ENCODE measurements around the gene UGT1A8.
"Not testable (repeated sequence)": the region's sequence is repeated elsewhere in the genome, so short reads cannot be mapped to it uniquely, and the experiment has no call there.

The UGT1A8 gene

DNA sequence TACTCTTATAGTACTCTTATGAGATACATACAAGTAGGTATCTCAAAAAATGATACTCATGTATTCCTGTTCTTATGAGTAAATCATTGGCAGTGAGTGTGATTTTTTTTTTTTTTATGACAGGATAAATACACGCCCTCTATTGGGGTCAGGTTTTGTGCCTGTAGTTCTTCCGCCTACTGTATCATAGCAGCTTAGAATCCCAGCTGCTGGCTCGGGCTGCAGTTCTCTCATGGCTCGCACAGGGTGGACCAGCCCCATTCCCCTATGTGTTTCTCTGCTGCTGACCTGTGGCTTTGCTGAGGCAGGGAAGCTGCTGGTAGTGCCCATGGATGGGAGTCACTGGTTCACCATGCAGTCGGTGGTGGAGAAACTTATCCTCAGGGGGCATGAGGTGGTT lies at the start of gene UGT1A8:
Gene UGT1A8 (plus strand): TSS at position 158 of the 400 bp plus-strand sequence. CDS start 75 bp downstream, at position 233.
- in situ Hi-C loops (cut with HindIII; ENCODE audit: low pct_unique_long_range_greater_than_20kb, low sequenced_read_pairs); DNase-seq (ENCODE audit: low read depth in 1 of 2, low spot score in 1 of 2): not testable (repeated sequence)

DNA sequence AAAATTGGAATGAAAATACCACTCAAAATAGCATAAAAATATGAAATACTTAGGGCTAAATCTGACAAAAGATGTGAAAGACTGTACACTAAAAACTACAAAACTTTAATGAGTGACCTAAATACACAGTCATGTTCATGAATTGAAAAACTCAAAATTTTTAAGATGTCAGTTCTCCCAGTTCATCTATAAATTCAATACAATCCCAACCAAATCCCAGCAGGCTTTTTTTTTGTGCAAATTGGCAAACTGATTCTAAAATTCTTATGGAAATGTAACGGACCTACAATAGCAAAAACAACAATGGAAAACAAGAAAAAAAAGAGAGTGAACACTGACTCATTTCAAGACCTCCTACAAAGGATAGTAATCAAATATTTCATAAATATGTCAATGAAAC lies 46.4 kb upstream of the UGT1A8 start:
- no peak for TF ChIP-seq JUND (IDR thresholded peaks at IDR 0.05; ENCODE audit: low read depth)
- DNase-seq (ENCODE audit: low read depth in 1 of 2, low spot score in 1 of 2): no peak
- in situ Hi-C loops (cut with HindIII; ENCODE audit: low pct_unique_long_range_greater_than_20kb, low sequenced_read_pairs): no loop called here

DNA sequence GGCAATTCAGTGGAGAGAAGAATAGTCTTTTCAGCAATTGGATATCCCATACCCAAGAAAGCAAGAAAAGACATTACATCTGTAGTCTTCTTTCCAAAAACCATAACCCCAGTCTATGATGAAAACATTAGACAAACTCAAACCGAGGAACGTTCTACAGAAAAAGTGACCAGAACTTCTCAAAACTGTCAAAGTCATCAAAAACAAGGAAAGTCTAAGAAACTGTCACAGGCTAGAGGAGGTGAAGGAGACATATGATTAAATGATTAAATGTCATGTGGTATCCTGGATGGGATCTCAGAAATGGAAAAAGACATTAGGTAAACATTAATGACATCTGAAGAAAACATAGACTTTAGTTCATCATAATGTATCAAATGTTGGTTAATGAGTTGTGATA lies 46.0 kb upstream of the UGT1A8 start:
- no peak for DNase-seq (ENCODE audit: low read depth in 1 of 2, low spot score in 1 of 2)
- TF ChIP-seq JUND (IDR thresholded peaks at IDR 0.05; ENCODE audit: low read depth): no peak
- in situ Hi-C loops (cut with HindIII; ENCODE audit: low pct_unique_long_range_greater_than_20kb, low sequenced_read_pairs): no loop called here

DNA sequence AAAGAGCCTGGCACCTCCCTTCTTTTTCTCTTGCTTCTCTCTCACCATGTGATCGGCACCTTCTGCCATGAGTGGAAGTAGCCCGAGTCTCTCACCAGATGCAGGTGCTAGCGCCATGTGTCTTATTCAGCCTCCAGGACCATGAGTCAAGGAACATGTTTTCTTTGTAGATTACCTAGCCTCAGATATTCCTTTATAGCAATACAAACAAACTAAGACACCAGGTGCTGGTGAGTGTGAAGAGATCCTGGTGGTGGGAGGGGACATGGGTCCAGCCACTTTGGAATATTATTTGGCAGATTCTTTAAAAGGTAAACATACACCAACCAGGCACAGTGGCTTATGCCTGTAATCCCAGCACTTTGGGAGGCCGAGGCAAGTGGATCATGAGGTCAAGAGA lies 45.0 kb upstream of the UGT1A8 start:
- in situ Hi-C loops (cut with HindIII; ENCODE audit: low pct_unique_long_range_greater_than_20kb, low sequenced_read_pairs): no loop called here

DNA sequence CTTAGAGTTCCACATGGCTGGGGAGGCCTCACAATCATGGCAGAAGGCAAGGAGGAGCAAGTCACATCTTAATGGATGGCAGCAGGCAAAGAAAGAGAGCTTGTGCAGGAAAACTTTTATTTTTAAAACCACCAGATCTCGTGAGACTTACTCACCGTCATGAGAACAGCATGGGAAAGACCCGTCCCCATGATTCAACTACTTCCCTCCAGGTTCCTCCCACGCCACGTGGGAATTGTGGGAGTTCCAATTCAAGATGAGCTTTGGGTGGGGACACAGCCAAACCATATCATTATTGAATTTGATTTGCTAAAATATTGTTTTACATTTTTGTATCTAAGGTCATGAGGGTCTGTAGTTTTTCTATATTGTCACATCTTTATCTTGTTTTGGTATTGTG lies 40.1 kb upstream of the UGT1A8 start:
- in situ Hi-C loops (cut with HindIII; ENCODE audit: low pct_unique_long_range_greater_than_20kb, low sequenced_read_pairs); DNase-seq (ENCODE audit: low read depth in 1 of 2, low spot score in 1 of 2): not testable (repeated sequence)

More for the DNA sequence above, 45.0 kb upstream of the UGT1A8 start:
- DNase-seq (ENCODE audit: low read depth in 1 of 2, low spot score in 1 of 2): no peak
- no peak for TF ChIP-seq JUND (IDR thresholded peaks at IDR 0.05; ENCODE audit: low read depth)

DNA sequence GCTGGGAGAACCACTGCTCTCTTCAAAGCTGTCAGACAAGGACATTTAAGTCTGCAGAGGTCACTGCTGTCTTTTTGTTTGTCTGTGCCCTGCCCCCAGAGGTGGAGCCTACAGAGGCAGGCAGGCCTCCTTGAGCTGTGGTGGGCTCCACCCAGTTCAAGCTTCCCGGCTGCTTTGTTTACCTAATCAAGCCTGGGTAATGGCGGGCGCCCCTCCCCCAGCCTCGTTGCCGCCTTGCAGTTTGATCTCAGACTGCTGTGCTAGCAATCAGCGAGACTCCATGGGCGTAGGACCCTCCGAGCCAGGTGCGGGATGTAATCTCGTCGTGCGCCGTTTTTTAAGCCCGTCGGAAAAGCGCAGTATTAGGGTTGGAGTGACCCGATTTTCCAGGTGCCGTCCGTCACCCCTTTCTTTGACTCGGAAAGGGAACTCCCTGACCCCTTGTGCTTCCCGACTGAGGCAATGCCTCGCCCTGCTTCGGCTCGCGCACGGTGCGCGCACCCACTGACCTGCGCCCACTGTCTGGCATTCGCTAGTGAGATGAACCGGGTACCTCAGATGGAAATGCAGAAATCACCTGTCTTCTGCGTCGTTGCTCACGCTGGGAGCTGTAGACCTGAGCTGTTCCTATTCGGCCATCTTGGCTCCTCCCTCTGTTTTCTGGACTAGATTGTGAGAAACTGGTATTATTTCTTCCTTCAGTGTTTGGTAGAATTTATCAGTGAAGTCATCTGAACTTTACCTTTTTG lies 34.0 kb upstream of the UGT1A8 start:
- in situ Hi-C loops (cut with HindIII; ENCODE audit: low pct_unique_long_range_greater_than_20kb, low sequenced_read_pairs); DNase-seq (ENCODE audit: low read depth in 1 of 2, low spot score in 1 of 2): not testable (repeated sequence)

DNA sequence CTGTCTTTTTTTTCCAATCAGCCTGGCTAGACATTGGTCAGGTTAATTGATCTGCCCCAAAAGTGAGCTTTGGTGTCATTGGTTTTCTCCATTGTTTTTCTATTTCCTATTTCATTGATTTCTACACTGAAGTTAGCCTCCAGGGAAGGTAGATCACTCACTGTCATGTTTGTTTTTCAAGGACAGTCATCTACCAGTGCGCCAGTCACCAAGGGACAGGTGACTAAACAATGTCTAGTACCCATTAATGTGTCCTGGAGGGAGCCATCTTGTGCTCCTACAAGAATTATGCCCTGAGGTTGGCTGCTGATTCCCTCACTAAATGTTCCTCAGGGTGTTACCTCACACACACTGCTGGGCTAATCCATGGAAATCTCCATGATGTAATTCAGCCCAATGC lies 33.2 kb upstream of the UGT1A8 start:
- in situ Hi-C loops (cut with HindIII; ENCODE audit: low pct_unique_long_range_greater_than_20kb, low sequenced_read_pairs): no loop called here

DNA sequence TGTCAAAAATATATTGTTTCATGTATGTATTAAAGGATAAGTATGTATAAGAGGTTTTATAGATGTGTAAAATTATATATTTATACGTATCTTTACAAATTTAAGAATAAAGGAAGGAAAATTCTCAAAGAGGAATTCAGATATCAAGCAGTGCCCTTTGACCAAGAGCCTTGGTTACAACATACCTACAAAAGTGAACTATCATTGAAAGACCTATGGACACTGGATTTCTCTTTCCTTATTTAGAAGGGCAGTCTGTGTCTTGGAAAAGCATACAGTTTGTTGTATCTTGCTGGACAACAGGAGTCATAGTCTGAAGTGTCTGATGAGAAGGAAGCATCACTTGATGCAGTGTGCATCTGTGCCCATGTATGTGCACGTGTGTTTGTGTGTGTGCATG lies 29.0 kb upstream of the UGT1A8 start:
- TF ChIP-seq JUND (IDR thresholded peaks at IDR 0.05; ENCODE audit: low read depth): no peak
- in situ Hi-C loops (cut with HindIII; ENCODE audit: low pct_unique_long_range_greater_than_20kb, low sequenced_read_pairs): no loop called here

More for the DNA sequence above, 33.2 kb upstream of the UGT1A8 start:
- no peak for DNase-seq (ENCODE audit: low read depth in 1 of 2, low spot score in 1 of 2)
- no peak for TF ChIP-seq JUND (IDR thresholded peaks at IDR 0.05; ENCODE audit: low read depth)

DNA sequence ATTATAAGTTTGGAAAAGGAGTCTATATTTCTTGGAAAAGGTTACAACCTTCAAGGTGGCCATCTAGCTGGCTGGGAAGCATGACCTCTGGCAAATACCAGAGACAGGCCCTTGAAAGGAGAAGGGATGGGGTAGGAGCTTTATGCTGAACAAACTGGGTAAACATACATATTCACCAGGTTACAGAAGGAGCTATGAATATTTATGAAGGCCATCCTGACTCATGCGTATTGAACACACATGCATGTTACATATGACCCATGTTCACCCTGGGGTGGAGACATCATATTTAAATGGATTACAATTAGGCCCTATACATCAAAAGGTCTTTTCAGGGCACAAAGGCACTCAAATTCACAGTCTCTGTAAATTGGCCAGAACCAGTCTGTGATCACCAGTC lies 24.7 kb upstream of the UGT1A8 start:
- DNase-seq (ENCODE audit: low read depth in 1 of 2, low spot score in 1 of 2); in situ Hi-C loops (cut with HindIII; ENCODE audit: low pct_unique_long_range_greater_than_20kb, low sequenced_read_pairs): not testable (repeated sequence)

More for the DNA sequence above, 29.0 kb upstream of the UGT1A8 start:
- DNase-seq (ENCODE audit: low read depth in 1 of 2, low spot score in 1 of 2): no peak

DNA sequence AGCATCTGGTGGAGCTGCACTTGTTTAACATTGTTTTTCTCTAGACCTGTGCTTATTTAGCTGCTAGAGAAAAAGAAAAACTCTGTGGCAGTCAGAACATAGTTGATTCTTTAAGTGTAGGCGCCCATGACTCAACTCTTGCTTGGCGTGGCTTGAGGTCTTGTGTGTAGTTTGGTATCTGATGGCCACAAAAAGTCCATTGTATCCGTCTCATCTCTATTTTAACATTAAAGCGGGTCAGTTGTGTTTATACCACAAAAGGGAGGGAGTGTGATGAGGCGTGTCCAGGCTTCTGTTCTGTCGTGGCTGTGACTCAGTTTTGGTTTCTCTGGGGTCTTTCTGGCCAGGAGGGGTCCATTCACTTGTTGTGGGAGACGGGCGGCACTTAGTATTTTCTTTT lies 24.2 kb upstream of the UGT1A8 start:
- DNase-seq (ENCODE audit: low read depth in 1 of 2, low spot score in 1 of 2): no peak
- in situ Hi-C loops (cut with HindIII; ENCODE audit: low pct_unique_long_range_greater_than_20kb, low sequenced_read_pairs): no loop called here
- TF ChIP-seq JUND (IDR thresholded peaks at IDR 0.05; ENCODE audit: low read depth): no peak

DNA sequence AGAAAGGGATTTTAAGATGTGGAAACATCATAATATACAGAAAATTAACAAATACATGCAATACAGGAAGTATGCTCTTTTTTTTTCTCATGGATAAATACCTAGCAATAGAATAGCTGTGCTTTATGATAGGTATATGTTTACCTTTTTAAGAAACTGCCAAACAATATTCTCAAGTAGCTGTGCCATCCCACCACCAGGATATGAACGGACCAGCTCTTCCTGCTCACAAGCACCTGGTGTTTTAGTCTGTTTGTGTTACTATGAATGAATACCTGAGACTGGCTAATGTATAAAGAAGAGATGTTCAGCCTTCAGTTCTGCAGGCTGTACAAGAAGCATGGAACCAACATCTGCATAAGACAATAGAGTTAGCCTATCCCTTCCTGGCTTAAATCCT lies 19.9 kb upstream of the UGT1A8 start:
- no peak for DNase-seq (ENCODE audit: low read depth in 1 of 2, low spot score in 1 of 2)
- in situ Hi-C loops (cut with HindIII; ENCODE audit: low pct_unique_long_range_greater_than_20kb, low sequenced_read_pairs): no loop called here
- TF ChIP-seq JUND (IDR thresholded peaks at IDR 0.05; ENCODE audit: low read depth): no peak

DNA sequence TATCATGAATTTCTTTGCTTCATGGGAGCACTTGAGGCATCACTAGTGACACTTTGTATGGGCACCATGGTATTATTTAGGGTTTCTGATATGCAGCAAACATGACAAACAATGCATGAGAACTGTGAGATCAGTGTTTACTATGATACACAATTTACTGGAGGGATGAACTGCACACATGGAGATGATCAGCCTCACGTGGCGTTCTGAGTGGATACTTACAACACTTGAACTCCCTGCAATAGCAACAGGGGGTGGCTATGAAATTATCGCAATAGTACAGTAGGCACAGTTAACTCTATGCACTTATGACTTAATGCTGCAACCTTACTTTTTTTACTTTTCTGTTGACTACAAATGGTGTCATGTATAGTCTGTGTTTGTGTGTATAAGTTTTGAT lies 18.5 kb upstream of the UGT1A8 start:
- no peak for TF ChIP-seq JUND (IDR thresholded peaks at IDR 0.05; ENCODE audit: low read depth)
- DNase-seq (ENCODE audit: low read depth in 1 of 2, low spot score in 1 of 2): no peak
- in situ Hi-C loops (cut with HindIII; ENCODE audit: low pct_unique_long_range_greater_than_20kb, low sequenced_read_pairs): no loop called here

DNA sequence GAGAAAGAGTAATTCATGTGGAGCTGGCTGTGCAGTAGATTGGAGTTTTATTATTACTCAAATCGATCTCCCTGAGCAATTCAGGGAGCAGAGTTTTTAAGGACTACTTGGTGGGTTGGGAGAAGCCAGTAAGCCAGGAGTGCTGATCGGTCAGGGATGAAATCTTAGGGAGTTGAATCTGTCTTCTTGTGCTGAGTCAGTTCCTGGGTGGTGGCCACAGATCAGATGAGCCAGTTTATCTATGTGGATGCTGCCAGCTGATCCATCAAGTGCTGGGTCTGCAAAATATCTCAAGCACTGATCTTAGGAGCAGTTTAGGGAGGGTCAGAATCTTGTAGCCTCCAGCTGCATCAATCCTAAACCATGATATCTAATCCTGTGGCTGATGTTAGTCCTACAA lies 17.0 kb upstream of the UGT1A8 start:
- in situ Hi-C loops (cut with HindIII; ENCODE audit: low pct_unique_long_range_greater_than_20kb, low sequenced_read_pairs): no loop called here
- TF ChIP-seq JUND (IDR thresholded peaks at IDR 0.05; ENCODE audit: low read depth): no peak
- no peak for DNase-seq (ENCODE audit: low read depth in 1 of 2, low spot score in 1 of 2)

DNA sequence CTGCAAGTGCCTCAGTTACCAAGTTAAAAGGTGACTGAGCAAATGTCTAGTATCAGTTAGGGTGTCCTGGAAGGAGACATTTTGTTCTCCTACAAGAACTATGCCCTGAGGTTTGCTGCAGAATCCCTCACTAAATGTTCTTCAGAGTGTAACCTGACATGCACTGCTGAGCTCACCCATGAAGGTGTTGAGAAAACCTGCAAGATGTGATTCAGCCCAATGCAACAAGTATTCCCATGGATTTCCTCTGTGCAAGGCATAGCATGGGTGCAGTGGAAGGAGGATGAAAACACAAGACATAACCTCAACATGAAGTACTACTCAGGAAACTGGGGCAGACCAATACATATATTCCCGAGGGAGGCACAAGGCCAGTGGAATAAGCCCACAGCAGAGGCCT lies 15.4 kb upstream of the UGT1A8 start:
- no peak for DNase-seq (ENCODE audit: low read depth in 1 of 2, low spot score in 1 of 2)
- no peak for TF ChIP-seq JUND (IDR thresholded peaks at IDR 0.05; ENCODE audit: low read depth)
- in situ Hi-C loops (cut with HindIII; ENCODE audit: low pct_unique_long_range_greater_than_20kb, low sequenced_read_pairs): no loop called here

Data from T47D (cell line).